GM18517 (cell line): ENCODE data around the gene GSG1L2.

Source experiments
- ATAC-seq: cut with Tn5 transposase; IDR thresholded peaks from one replicate; pipeline ENCODE4 v1.9.1; 2021; ENCODE audit warnings: mild to moderate bottlenecking, moderate library complexity; ENCODE audit not compliant: unreplicated experiment

GSG1L2 gene

GRCh38 chr17:9825641-9826150 is 3.8 kb upstream of the GSG1L2 start, which contains the start of gene GLP2R:
TSS of gene GLP2R (plus strand) at chr17:9825924. CDS start at chr17:9826064, 140 bp downstream.
- no peak for ATAC-seq

DNA sequence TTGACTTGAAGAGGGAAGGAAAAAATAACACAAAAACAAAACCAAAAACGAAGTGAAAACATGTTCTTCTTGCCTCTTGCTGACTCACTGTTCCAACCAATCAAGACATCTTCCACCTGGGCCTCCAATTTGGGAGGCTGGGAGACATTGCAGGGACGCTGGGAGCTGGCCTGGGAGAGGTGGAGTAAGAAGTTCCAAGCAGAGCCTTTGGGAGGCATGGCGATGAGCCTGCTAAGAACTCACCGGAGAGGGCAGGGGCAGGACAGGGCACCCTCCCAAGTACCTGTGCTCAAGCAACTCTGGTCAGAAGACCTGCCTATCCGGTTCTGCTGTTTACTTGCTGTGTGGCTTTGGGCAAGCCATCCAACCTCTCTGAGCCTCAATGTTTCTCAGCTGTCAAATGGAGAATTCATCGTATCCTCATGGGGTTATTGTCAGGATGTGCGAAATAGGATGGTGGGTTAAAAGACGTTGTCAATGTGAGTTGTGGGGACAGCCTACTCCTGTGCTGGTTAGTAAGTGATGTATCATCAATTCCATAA is 3.0 kb upstream of the GSG1L2 start:
- no peak for ATAC-seq

GRCh38 chr17:9824094-9824493 is 2.2 kb upstream of the GSG1L2 start:
- ATAC-seq = no peak

DNA sequence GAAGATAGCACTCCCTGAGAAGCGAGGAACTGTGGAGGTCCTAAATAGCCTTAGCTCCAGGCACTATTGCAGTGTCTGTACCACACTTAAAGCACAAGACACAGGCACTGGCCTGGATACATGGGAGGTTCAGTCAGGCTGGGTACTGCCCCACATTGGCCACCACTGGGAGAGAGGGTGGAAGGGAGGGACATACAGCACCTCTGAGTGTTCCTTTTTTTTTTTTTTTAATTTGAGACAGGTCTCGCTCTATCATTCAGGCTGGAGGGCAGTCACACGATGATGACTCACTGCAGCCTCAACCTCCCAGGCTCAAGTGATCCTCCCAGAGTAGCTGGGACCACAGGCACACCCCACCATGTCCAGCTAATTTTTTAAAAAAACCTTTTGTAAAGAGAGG is 1.4 kb downstream of the GSG1L2 start:
- no peak for ATAC-seq

DNA sequence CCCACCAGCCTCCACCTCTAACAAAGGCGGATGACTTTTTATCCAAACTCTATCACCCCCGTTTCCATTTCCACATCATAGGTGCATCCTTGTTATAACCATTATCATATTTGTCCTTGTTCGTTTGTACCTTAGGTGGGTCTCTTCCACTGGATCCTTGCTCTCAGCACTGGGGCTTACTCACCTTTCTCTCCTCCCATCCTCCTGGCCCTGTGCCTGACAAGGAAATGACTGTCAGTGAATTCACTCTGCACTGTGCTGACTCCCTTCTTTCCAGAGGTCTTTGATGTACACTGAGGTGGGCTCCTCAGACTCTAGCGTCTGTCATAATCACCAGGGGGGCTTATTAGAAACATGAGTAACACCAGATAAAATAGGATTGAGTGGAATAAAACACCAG is 3.1 kb downstream of the GSG1L2 start:
- no peak for ATAC-seq

- no peak for ATAC-seq
Observed at GRCh38 chr17:9817086-9817485, 4.8 kb downstream of the GSG1L2 start.

GRCh38 chr17:9816472-9816871 is 5.4 kb downstream of the GSG1L2 start:
- ATAC-seq = no peak

- ATAC-seq = no peak
Observed at GRCh38 chr17:9814337-9814945, 7.4 kb downstream of the GSG1L2 start.

- no peak for ATAC-seq
Observed at GRCh38 chr17:9813166-9813565, 8.7 kb downstream of the GSG1L2 start.

DNA sequence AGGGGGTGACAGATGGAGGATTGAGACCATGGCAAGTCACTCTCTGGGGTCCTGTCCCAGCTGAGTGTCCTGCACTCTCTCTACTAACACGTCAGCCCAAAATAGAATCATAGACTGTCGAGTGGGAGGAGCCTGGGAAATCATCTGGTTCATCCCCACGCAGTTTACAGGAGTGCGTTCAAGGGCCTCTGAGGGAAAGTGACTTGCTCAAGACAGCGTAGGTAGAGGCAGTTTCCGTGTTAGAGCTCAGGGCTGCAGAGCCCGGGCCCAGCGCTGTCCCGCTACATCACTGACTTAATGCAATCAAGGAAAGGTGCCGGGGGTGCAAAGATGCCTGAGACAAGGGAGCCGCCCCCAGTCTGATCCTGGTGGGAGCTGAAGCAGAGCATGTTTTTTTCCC is 10.3 kb downstream of the GSG1L2 start:
- ATAC-seq = no peak

DNA sequence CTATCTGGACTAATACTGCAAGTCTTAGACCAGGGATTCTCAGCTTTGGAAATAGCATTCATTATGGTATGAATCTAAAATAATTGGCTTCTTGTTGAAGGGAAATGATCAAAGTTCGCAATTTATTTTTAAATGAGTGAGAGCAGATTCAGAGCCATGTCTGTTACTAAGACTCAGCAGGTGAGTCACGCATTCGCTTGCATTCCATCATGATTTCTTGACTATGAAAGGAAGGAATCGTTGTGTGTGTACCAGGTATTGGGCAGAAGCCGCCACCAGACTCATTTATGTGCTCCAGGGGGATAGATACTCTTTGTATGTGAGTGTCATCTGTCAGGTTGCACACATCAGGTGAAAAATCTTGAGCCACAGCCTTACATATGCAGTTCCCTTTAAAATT is 10.8 kb downstream of the GSG1L2 start:
- ATAC-seq = no peak

- ATAC-seq = no peak
Observed at GRCh38 chr17:9810100-9810949, 11.6 kb downstream of the GSG1L2 start.

DNA sequence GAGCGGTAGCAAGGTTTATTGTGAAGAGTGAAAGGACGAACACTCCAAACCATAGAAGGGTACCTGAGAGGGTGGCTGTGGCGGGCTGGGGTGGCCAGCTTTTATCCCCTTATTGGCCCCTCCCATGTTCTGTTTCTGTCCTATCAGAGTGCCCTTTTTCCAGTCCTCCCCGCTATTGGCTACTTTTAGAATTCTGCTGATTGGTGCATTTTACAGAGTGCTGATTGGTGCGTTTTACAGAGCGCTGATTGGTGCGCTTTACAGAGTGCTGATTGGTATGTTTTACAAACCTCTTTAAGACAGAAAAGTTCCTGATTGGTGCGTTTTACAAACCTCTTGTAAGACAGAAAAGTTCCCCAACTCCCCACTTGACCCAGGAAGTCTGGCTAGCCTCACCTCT is 12.5 kb downstream of the GSG1L2 start:
- no peak for ATAC-seq

DNA sequence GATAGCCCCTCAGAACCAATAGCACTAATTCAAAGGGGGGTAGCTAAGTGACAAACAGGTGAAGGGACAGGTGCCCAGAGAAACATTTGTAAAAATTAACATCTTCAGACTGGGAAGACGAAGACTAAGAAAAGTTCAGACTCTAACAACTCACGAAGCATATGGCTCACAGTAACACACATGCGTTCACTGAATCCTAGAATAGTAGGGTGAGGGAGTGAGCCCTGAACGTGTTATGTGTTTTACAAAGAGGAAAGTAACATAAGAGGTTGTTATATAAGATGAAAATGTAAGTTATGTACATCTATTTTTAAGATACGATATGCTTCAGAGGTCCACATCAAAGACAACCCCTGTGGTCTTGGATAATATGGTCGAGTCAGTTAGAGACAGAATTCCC is 15.2 kb downstream of the GSG1L2 start:
- ATAC-seq = no peak

- no peak for ATAC-seq
Observed at GRCh38 chr17:9805769-9806168, 16.1 kb downstream of the GSG1L2 start.

- ATAC-seq = no peak
Observed at GRCh38 chr17:9802697-9803096, 19.2 kb downstream of the GSG1L2 start.

DNA sequence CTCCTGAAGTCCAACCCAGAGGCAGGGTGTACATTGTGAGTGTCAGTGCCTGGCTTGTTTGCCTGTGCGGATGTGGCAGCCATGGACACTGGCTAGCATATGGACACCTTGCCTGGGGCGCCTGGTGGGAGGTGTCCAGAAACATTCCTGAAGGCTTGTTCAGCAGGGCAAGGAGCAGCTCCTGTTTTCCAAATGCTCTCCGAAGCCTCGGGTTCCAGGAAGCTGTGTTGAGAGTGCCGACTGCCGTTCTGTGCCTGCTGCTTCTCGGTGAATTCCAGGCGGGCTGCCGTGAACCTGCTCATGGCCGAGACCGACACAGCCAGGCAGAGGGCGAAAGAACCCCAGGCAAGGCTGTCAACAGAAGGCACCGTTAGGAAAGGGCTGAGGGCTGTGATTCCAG is 19.6 kb downstream of the GSG1L2 start:
- no peak for ATAC-seq

DNA sequence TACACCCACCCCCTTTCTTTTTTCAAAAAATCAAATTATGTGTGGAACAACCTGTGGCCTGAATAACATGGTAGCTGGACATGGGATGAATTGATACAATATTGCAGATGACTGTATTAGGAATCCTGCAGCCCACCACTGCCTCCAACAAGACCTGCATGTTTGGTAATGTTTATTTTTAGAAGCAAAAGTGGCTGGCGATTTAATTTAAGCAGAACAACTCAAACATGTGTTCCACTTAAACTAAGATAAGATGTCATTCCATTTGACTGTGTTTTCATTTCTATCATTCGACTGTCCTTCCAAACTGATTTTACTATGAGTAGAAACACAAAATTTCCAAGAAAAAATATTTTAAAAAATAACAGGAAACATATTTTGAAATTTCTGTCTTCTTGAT is 20.4 kb downstream of the GSG1L2 start:
- ATAC-seq = no peak

- ATAC-seq = no peak
Observed at GRCh38 chr17:9798724-9799123, 23.2 kb downstream of the GSG1L2 start.

- ATAC-seq = no peak
Observed at GRCh38 chr17:9798008-9798407, 23.9 kb downstream of the GSG1L2 start.

- no peak for ATAC-seq
Observed at GRCh38 chr17:9792181-9792840, 29.6 kb downstream of the GSG1L2 start.
